C1 segment of cervical spinal cord (tissue), 14 donors: ENCODE results near the gene GPR142.

Experiments
- DNase-seq, 14 donors: peaks; one replicate each; lab custom pipeline; 2025; lab: John Stamatoyannopoulos, UW

The GPR142 gene

DNA sequence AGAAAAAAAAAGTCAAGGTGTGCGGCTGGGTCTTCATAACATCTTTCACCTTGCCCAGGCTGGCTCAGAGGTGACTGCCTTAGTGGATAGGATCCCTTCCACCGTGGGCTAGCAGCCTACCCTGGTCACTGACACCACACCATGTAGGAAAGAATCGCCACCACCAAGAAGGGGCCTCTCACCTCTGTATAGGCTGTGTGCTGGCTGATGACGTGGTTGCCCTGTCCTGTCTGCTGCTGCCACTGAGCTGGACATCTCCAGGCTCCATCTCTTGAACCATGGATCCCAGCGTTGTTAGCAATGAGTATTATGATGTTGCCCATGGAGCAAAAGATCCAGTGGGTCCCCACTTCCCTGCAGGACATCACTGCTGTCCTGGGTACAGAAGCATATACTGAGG, at the start of gene GPR142:
GPR142 (plus strand) TSS at position 301 of the 400 bp plus-strand sequence. CDS start 2,035 bp downstream, outside the sequence.
- no peak for DNase-seq

- no peak for DNase-seq
These were observed 48.9 kb upstream of the GPR142 start for GRCh38 chr17:74318391-74318790.

- DNase-seq = no peak
These were observed 42.8 kb upstream of the GPR142 start for GRCh38 chr17:74324521-74324920.

DNA sequence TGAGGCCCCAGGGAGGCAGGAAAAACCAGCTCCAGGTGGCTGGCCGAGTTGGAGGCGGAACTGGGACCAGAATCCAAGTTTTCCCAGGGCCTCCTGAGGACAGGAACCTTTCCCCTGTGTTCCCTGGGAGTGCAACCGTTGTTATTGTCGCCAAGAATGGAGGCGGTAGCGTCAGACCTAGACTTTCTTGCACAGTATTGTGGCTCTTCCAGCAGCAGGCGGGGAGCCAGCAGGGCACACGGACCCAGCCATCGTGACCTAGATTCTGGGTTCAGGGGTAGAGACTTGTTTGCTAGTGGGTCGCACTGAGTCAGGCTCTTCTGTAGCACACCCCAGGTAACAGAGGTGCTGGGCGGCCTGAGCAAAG, 41.9 kb upstream of the GPR142 start:
- DNase-seq = peak in 2 of 14 donors; percentile 15 to 25

- peak in 5 of 14 donors; percentile 17 to 57 (median 32) for DNase-seq
These were observed 41.4 kb upstream of the GPR142 start, which contains the start of gene KIF19 for GRCh38 chr17:74325743-74326379. TSS of gene KIF19 (plus strand) at chr17:74326226. CDS start at chr17:74326350, 124 bp downstream.

DNA sequence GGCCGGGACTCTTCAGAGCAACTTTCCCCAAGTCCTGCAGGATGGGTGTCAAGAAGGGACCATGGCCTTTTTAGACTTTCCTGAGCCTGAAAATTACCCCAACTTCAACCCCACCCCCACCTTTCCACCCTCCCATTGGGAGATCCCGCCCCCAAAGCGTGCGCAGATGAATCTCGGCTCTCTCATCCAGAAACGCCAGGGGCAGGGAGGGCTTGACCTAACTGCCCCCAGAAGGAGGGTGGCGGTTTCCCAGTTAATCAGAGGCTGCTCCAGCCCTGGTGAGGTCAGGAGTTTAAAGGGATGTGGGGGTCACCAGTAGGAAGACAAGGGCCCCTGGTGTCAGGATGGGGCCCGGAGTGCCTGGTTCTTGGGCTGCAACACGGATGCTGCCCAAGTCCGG, 40.8 kb upstream of the GPR142 start:
- DNase-seq = no peak

DNA sequence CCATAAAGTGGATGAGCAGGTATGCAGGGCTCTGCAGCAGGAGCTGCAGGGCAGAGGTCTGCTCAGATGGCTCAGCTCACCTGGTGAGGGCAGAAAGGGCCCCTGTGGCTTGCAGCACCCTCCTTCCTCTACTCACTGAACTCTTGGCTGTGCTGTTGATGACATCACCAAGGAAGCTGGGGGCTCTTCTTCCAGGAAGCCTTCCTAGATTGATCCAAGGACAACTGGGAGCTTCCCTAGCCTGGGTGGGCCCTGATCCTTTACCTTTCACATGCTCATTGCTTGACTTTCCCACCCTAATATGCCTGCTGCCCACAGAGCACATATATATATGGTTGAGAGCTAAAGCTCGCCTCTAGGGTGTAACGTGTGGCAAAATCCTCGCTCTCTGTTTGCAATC, 38.8 kb upstream of the GPR142 start:
- DNase-seq = no peak

DNA sequence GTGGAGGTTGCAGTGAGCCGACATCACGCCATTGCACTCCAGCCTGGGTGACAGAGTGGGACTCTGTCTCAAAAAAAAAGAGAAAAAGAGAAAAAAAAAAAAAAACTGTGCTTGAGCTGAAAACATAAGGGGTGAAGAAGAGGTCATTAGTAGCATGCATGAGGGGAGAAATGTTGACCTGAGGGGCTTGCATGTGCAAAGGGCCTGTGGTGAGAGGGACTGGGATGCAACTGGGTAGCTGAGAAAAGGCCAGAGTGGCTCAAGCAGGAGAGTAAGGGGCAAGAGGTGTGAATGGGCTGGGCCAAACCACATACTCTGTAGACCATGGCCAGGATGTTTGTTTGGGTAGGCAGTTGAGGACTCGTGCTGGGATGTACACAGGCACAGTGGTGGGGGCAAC, 37.9 kb upstream of the GPR142 start:
- DNase-seq = no peak

- peak in 9 of 14 donors; percentile 10 to 74 (median 34) for DNase-seq
These were observed 36.9 kb upstream of the GPR142 start for GRCh38 chr17:74330446-74330845.

DNA sequence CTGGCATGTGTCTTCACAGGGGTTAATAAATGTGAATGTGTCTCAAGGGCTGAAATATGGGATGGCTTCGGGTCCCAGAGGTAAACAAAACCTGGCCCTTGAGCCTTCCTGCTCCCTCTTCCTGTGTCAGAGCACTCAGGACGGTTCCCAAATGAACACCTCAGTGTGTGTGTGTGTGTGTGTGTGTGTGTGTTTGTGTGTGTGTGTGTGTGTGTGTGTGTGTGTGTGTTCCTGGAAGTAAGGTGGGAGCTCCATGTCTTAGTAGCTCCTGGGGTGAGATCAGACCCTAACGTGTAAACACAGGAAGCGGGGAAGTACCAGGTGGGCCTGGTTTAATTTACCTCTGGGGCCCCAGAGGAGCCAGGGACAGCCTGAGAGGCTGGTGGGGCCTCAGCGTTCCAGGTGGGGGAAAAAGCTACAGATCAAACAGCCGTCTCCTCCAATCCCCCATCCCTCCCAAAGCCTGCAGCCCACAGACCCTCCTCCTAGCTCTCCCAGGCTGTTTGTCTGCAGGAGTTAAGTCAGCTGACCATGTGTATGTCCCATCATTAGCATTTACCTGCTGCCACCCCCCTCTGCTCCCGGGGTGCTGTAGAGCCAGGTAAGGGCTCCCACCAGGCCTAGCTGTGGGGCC, 35.2 kb upstream of the GPR142 start:
- no peak for DNase-seq

DNA sequence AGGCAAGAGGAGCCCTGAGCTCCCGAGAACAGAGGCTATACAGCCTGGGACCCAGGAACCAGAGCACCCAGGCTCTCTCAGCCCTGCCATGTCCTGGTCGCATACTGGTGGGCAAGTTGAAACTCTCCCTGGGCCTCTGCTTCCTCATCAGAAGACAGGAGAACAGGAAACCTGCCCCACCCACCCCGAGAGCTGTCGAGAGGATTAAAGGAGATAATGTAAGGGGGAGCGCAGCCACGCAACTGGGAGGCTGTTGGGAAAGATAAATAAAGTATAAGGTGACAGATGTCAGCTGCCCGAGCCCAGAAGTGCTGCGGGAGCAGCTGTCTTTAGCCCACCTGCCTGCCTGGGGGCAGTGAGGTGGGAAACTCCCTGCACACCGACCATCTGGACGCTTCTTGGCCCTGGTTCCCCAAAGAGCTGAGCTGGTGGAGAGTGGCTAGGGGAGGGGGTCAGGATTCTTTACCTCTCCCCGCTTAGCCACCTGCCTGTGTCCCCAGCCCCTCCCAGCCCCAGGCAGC, 34.5 kb upstream of the GPR142 start:
- no peak for DNase-seq

GRCh38 chr17:74334393-74335039, 32.8 kb upstream of the GPR142 start:
- DNase-seq = no peak

- DNase-seq = peak in 1 of 14 donors; percentile 19
These were observed 31.7 kb upstream of the GPR142 start for GRCh38 chr17:74335529-74336062.

- DNase-seq = no peak
These were observed 31.0 kb upstream of the GPR142 start for GRCh38 chr17:74336307-74336706.

DNA sequence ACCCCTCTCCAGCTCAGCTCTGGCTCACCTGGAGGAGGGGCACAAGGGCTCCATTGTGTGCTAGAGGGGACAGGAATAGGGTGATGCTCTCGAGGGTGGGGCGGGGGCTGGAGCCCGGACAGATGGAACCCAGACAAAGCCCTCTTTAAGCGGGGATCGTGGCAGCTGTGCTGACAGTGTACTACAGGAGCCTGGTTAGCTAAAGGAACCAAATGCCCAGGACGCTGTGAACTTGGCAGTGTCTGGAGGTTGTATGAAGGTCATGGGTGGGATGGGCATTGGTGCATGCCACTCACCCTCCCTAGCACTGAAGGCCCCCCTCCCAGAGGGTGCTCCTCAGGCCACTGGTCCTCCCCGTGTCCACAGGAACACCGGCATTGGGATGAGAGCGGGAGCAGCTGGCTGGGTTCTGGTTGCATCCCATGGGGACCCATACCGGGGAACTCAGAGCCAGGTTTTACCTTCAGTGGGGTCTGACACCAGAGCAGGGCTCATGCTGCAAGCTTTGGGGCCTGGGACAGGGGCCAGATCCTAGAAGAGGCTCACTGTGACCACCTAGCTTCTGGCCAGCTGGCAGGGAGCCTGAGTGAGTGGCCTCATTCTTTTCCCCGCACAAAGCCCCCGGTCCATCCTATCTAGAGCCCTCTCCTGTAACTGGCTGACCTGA, 29.3 kb upstream of the GPR142 start:
- peak in 10 of 14 donors; percentile 15 to 81 (median 46) for DNase-seq

DNA sequence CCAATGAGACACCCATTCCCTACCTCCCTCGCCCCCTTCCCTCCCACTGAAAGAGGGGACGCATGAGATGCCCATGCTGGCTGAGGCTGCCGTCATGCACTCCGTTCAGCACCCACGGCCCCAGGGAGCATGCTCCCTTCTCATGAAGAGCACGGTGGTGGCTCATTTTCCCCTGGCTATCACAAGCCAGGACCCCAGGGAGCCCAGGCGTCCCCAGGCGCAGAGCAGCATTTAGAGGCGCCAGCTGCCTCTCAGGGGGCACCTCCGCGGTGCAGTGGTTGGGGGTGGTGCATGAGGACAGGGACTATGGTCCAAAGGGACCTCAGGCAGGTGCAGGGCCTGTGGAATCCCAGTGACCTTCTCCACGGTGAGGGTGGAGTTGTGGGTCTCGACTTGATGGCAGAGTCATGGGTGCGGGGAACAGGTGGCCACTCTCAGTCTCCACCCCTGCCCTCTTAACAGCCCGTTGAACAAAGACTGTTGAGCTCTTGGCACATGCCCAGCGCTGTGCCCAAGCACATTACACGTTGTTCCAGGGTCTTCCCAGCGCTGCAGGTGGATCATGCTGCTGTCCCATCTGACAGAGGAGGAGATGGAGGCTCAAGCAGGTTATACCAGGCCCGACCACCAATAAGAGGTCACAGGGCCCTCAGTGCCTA, 27.6 kb upstream of the GPR142 start:
- DNase-seq = no peak

GRCh38 chr17:74340470-74341023, 26.8 kb upstream of the GPR142 start:
- DNase-seq = peak in 6 of 14 donors; percentile 6 to 53 (median 22)

GRCh38 chr17:74342224-74342623, 25.1 kb upstream of the GPR142 start:
- no peak for DNase-seq

DNA sequence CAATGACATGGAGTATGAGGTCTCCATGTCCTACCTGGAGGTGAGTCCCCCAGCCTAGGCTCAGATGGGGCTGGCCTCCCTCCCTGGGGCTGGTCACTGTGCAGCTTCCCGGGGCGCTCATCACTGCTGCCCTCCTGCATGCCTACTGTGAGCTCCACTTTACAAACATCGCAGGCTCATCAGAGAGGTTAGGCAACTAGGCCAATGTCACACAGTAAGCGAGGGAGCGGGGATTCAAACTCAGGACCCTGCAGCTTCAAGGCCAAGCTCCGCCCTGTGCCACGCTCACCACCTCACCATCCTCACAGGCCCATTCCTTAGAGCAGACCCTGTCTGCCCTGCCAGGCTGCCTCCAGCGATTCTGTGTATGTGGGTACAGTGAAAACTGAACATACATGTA, 24.2 kb upstream of the GPR142 start:
- no peak for DNase-seq

GRCh38 chr17:74343526-74344284, 23.6 kb upstream of the GPR142 start:
- no peak for DNase-seq
